A673 (cell line): ENCODE results near the gene CHST1. TPM values are rescaled to one million over a fixed set of nuclear protein-coding genes. Genes with fewer than 3 reads are reported as not detected.

Experiments used
- BruUV-seq: library from RNA; stranded (reverse); fragments of 400-500 nt; replicated peaks from 2 replicates; lab custom pipeline; 2021; lab: Mats Ljungman, UMichigan
- CTCF ChIA-PET: fragments of 300-600 bp; sonication (Branson Sonifier 250); formaldehyde crosslinking; loops from one replicate; lab custom pipeline; 2022; ENCODE audit warnings: antibody characterized with exemption; lab: Charles Lee
- POLR2A ChIA-PET: fragments of 300-600 bp; sonication (Branson Sonifier 250); formaldehyde crosslinking; loops from one replicate; lab custom pipeline; 2022; ENCODE audit warnings: antibody characterized with exemption; ENCODE audit not compliant: low non-redundant PET; lab: Charles Lee
- DNase-seq: peaks from one replicate; pipeline ENCODE4 v3.0.0-alpha.2; 2015; ENCODE audit warnings: low spot score
- H3K27ac ChIP-seq: fragments of 200-600 bp; sonication (generic); 2 replicates; pipeline ENCODE4 v1.5.1; 2016; ENCODE audit warnings: mixed run types, low read depth, mild to moderate bottlenecking, mixed read lengths, antibody characterized with exemption, low read length; ENCODE audit not compliant: poor library complexity, severe bottlenecking
- H3K27me3 ChIP-seq: fragments of 200-600 bp; sonication (generic); replicated peaks from 2 replicates; pipeline ENCODE4 v1.6.1; 2017; ENCODE audit warnings: mixed run types, low read depth, mild to moderate bottlenecking, mixed read lengths, antibody characterized with exemption, low read length; ENCODE audit not compliant: insufficient read depth, poor library complexity
- H3K36me3 ChIP-seq: fragments of 200-600 bp; sonication (generic); 2 replicates; pipeline ENCODE4 v1.6.1; 2016; ENCODE audit warnings: mixed run types, mild to moderate bottlenecking, mixed read lengths, antibody characterized with exemption, low read length; ENCODE audit not compliant: insufficient read depth, poor library complexity, severe bottlenecking
- H3K4me1 ChIP-seq: fragments of 200-600 bp; sonication (generic); 2 replicates; pipeline ENCODE4 v1.6.1; 2017; ENCODE audit warnings: mixed run types, mild to moderate bottlenecking, mixed read lengths, antibody characterized with exemption, low read length; ENCODE audit not compliant: insufficient read depth, poor library complexity, severe bottlenecking
- H3K4me3 ChIP-seq: fragments of 200-600 bp; sonication (generic); 2 replicates; pipeline ENCODE4 v1.5.1; 2016; ENCODE audit warnings: low read depth, mixed run types, mild to moderate bottlenecking, mixed read lengths, low read length; ENCODE audit not compliant: poor library complexity, severe bottlenecking
- H3K9me3 ChIP-seq: fragments of 200-600 bp; sonication (generic); 2 replicates; pipeline ENCODE4 v1.6.1; 2016; ENCODE audit warnings: mixed run types, low read depth, mild to moderate bottlenecking, mixed read lengths, antibody characterized with exemption, low read length; ENCODE audit not compliant: poor library complexity, severe bottlenecking
- CTCF ChIP-seq: fragments of 300-800, 200-600 bp; sonication (generic); conservative IDR thresholded peaks from 2 replicates; pipeline ENCODE4 v1.5.1; 2017; ENCODE audit warnings: low read depth, mild to moderate bottlenecking, antibody characterized with exemption, low read length, moderate library complexity, mixed read lengths
- EZH2 ChIP-seq: fragments of 200-600 bp; sonication (generic); IDR thresholded peaks from 2 replicates; pipeline ENCODE4 v1.6.1; 2017; ENCODE audit warnings: borderline replicate concordance, low read depth, mild to moderate bottlenecking, mixed read lengths, antibody characterized with exemption, low read length; ENCODE audit not compliant: poor library complexity, severe bottlenecking
- intact Hi-C: fragments of 100-400 bp; cut with micrococcal nuclease; formaldehyde crosslinking; loops from one replicate; pipeline ENCODE4 v1.10.0; 2022; ENCODE audit not compliant: unreplicated experiment
- total RNA-seq: library from RNA; stranded (reverse); gene quantifications from 2 replicates; pipeline ENCODE4 v1.2.3, GENCODE V29; 2021

Gene CHST1
- total RNA-seq, 1 experiment from 2014 or later, result 17.0 TPM

DNA sequence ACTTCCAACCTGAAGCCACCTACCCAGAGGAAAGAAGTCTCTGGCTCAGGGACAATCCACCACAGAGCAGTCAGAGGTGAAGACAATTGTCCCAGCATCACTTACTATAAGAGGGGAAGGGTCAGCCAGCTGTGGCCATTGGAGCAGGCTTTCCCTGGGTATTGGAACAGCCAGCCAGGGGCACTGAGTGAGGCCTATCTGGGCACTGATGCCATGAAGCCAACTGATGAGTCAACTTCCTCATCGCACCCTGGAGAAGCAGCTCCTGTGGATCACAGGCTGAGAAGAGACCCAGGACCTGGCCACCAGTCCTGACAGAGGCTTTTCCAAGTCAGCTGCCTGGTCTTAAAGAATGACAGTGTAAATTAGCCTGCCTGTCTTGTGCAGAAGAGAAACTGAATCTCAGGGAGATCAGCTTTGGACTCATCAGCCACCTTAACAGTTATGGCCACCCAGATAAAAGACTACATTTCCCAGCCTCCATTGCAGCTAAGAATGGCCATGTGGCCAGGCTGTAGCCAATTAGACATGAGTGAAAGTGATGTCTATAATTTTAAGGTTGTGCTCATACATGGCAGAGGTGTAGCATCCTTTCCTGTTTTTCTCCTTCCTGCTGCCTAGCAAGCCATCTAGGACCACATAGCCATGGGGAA is 19.0 kb downstream of the CHST1 start:
- TF ChIP-seq EZH2 (no peak), CTCF (no peak)
- POLR2A ChIA-PET, result no interaction called here

DNA sequence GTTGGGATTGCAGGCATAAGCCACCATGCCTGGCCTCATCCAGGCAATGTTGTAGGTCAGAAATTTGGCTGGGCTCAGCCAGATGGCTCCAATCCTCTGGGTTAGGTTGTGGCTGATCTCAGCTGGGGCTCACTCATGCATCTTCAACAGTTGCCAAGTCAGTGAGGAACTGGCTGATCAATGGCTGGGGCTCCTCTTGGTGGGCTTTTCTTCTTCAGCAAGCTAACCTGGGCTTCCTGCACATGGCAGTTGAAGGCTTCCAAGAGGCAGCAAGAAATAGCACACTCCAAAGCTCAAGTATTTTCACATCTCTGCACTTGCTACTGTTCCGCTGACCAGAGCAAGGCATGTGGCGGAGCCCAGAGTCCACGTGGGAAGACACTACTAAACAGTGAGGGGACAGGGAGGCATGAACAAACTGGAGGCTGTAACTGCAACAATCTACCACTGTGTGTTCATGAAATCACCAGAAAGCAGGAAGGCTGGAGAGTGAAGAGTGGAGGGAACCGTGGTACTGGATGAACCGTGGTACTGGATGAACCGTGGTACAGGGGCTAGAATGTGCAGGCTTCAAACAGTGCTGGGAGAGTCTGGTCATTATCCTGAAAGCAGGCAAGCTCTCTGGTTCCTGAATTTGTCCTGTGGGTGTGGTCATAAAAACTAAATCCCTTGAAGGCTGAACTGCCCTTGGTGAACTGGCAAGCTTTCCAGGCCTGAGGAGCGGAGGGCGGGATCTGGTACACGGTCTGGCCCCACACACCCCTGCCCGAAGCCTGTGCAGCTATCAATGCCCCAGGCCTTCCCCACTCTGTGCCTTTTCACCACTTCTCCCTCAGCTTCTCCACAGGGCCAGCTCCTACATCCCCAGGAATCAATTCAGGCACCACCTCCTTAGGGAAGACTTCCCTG is 20.2 kb downstream of the CHST1 start:
- CTCF ChIA-PET, result interaction anchor here (1.7 kb wide), 1 partner anchor 9 kb away, joined by 11 read pairs; no protein-coding TSS in a partner anchor
- no peaks in the 10 kb centered on the region for H3K27me3 ChIP-seq

More for the DNA sequence above, 19.0 kb downstream of the CHST1 start:
- BruUV-seq, result no TSS peak
- H3K27ac ChIP-seq, result no peak overlapping the region
- H3K4me3 ChIP-seq, result no peak overlapping the region
- H3K27me3 ChIP-seq, result no peaks in the 10 kb centered on the region
- no peaks in the 10 kb centered on the region for H3K36me3 ChIP-seq
- peak; percentile 59 for DNase-seq
- H3K4me1 ChIP-seq, result no peaks in the 10 kb centered on the region
- H3K9me3 ChIP-seq, result no peaks in the 10 kb centered on the region
- CTCF ChIA-PET, result interaction anchor here (0.6 to 1.5 kb wide), 2 partner anchors 8 to 64 kb away, joined by 3 to 13 read pairs; no protein-coding TSS in a partner anchor
- intact Hi-C loops, result no loop called here

More for the DNA sequence above, 20.2 kb downstream of the CHST1 start:
- no TSS peak for BruUV-seq
- Histone ChIP-seq H3K4me3 (no peak overlapping the region), H3K9me3 (no peaks in the 10 kb centered on the region), H3K27ac (no peak overlapping the region), H3K36me3 (no peaks in the 10 kb centered on the region), H3K4me1 (no peaks in the 10 kb centered on the region)
- intact Hi-C loops, result no loop called here
- no peak for DNase-seq
- POLR2A ChIA-PET, result interaction anchor here (0.6 kb wide), 1 partner anchor 30 kb away, joined by 3 read pairs; no protein-coding TSS in a partner anchor
- TF ChIP-seq EZH2, result no peak
- no peak for TF ChIP-seq CTCF
